A549 (cell line): Measurements from ENCODE around the gene RIC1.

Source experiments
- BCL3 ChIP-seq: fragments of >200 bp; sonication (Bioruptor Twin); formaldehyde crosslinking; IDR thresholded peaks from 3 replicates; pipeline ENCODE4 v1.6.1; 2016
- CBX2 ChIP-seq: fragments of 200-600 bp; sonication (generic); IDR thresholded peaks from 2 replicates; pipeline ENCODE4 v1.6.1; 2016; ENCODE audit warnings: low read depth, mild to moderate bottlenecking, borderline replicate concordance
- CTCF ChIP-seq: fragments of >200 bp; sonication (Bioruptor Twin); formaldehyde crosslinking; IDR thresholded peaks from 3 replicates; pipeline ENCODE4 v1.5.1; 2016
- ELK1 ChIP-seq: fragments of 150-350 bp; IDR thresholded peaks from 2 replicates; pipeline ENCODE4 v1.6.1; 2014; ENCODE audit warnings: low read depth, mild to moderate bottlenecking, low read length
- HOXA7 ChIP-seq: fragments of 250-450 bp; sonication (Bioruptor Pico); IDR thresholded peaks from 2 replicates; pipeline ENCODE4 v1.5.0; 2020; ENCODE audit warnings: mild to moderate bottlenecking, moderate library complexity
- MAFK ChIP-seq: fragments of 450-650 bp; IDR thresholded peaks from 2 replicates; pipeline ENCODE4 v1.6.1; 2014; ENCODE audit not compliant: partially characterized antibody
- MAX ChIP-seq: IDR thresholded peaks from 2 replicates; pipeline ENCODE4 v1.6.1; 2012
- PHF8 ChIP-seq: fragments of 200-600 bp; sonication (generic); IDR thresholded peaks from 2 replicates; pipeline ENCODE4 v1.6.1; 2016; ENCODE audit warnings: low read depth, mild to moderate bottlenecking, antibody characterized with exemption, moderate library complexity, borderline replicate concordance
- POLR2A ChIP-seq: IDR thresholded peaks from 2 replicates; pipeline ENCODE4 v1.6.1; 2012; ENCODE audit warnings: mild to moderate bottlenecking, low read length
- SMC3 ChIP-seq: fragments of >200 bp; sonication (Bioruptor Twin); formaldehyde crosslinking; IDR thresholded peaks from 3 replicates; pipeline ENCODE4 v1.6.1; 2018; ENCODE audit warnings: inconsistent platforms
- SREBF2 ChIP-seq: fragments of 450-650 bp; IDR thresholded peaks from 2 replicates; pipeline ENCODE4 v1.6.1; 2014; ENCODE audit warnings: mild to moderate bottlenecking, moderate library complexity
- ZFP36 ChIP-seq: fragments of 450-650 bp; IDR thresholded peaks from 2 replicates; pipeline ENCODE4 v1.6.1; 2014; ENCODE audit warnings: borderline replicate concordance; ENCODE audit not compliant: partially characterized antibody

GRCh38 chr9:5614985-5615384 lies 13.9 kb upstream of the RIC1 start:
- TF ChIP-seq POLR2A (no peak), SMC3 (no peak), CTCF (no peak), HOXA7 (CRISPR knock-in tag) (no peak), MAX (no peak), MAFK (no peak), ZFP36 (no peak), SREBF2 (no peak), ELK1 (no peak), BCL3 (no peak), CBX2 (no peak), PHF8 (no peak)
